GM12875 (cell line): ENCODE measurements around the gene IGF2R.

Experiments
- H3K4me3 ChIP-seq: one replicate; pipeline ENCODE4 v1.5.1; 2011; ENCODE audit warnings: low read depth, low read length, control low read depth
- CTCF ChIP-seq: IDR thresholded peaks from 2 replicates; pipeline ENCODE4 v1.5.1; 2011; ENCODE audit warnings: low read depth, mild to moderate bottlenecking, control low read depth, inconsistent platforms, low read length, moderate library complexity, borderline replicate concordance; ENCODE audit not compliant: insufficient read depth

The IGF2R gene

GRCh38 chr6:160039441-160039840 is 70.6 kb downstream of the IGF2R start:
- no peak overlapping the region for H3K4me3 ChIP-seq
- no peak for TF ChIP-seq CTCF

- H3K4me3 ChIP-seq, result no peak overlapping the region
- no peak for TF ChIP-seq CTCF
These were observed 71.2 kb downstream of the IGF2R start for GRCh38 chr6:160040055-160040454.

- no peak for TF ChIP-seq CTCF
- H3K4me3 ChIP-seq, result no peak overlapping the region
These were observed 71.8 kb downstream of the IGF2R start for GRCh38 chr6:160040527-160041264.

- no peak for TF ChIP-seq CTCF
These were observed 72.7 kb downstream of the IGF2R start for GRCh38 chr6:160041608-160042007.

GRCh38 chr6:160042014-160042773 is 73.3 kb downstream of the IGF2R start:
- TF ChIP-seq CTCF, result no peak
- no peak overlapping the region for H3K4me3 ChIP-seq

More at GRCh38 chr6:160041608-160042007, 72.7 kb downstream of the IGF2R start:
- no peak overlapping the region for H3K4me3 ChIP-seq

- no peak for TF ChIP-seq CTCF
- no peak overlapping the region for H3K4me3 ChIP-seq
These were observed 74.0 kb downstream of the IGF2R start for GRCh38 chr6:160042788-160043301.
